MM.1S (cell line): ENCODE data around the gene ASB10.

ENCODE experiments used
- DNase-seq: peaks from one replicate; pipeline ENCODE4 v3.0.0-alpha.2; 2015
- H2AFZ ChIP-seq: fragments of 300-600 bp; sonication (generic); 2 replicates; pipeline ENCODE4 v1.6.0; 2016; ENCODE audit warnings: antibody characterized with exemption, low read length
- H3F3A ChIP-seq: fragments of 300-600 bp; sonication (generic); 2 replicates; pipeline ENCODE4 v1.6.1; 2016; ENCODE audit warnings: mild to moderate bottlenecking, antibody characterized with exemption, low read length, moderate library complexity, mixed read lengths; ENCODE audit not compliant: insufficient read depth
- H3K27ac ChIP-seq: fragments of 300-600 bp; sonication (generic); 2 replicates; pipeline ENCODE4 v1.5.1; 2016; ENCODE audit warnings: mild to moderate bottlenecking, low read length
- H3K27me3 ChIP-seq: fragments of 300-600 bp; sonication (generic); replicated peaks from 2 replicates; pipeline ENCODE4 v1.6.0; 2016; ENCODE audit warnings: low read length; ENCODE audit not compliant: insufficient read depth
- H3K36me3 ChIP-seq: fragments of 300-600 bp; sonication (generic); replicated peaks from 2 replicates; pipeline ENCODE4 v1.6.1; 2016; ENCODE audit warnings: mild to moderate bottlenecking, low read length, mixed read lengths; ENCODE audit not compliant: insufficient read depth
- H3K4me1 ChIP-seq: fragments of 300-600 bp; sonication (generic); 2 replicates; pipeline ENCODE4 v1.6.1; 2016; ENCODE audit warnings: low read length, mixed read lengths
- H3K4me2 ChIP-seq: fragments of 300-600 bp; sonication (generic); 2 replicates; pipeline ENCODE4 v1.6.0; 2016; ENCODE audit warnings: low read depth, low read length
- H3K4me3 ChIP-seq: fragments of 300-600 bp; sonication (generic); 2 replicates; pipeline ENCODE4 v1.5.1; 2016; ENCODE audit warnings: low read length, mixed read lengths
- H3K79me2 ChIP-seq: fragments of 300-600 bp; sonication (generic); 2 replicates; pipeline ENCODE4 v1.6.1; 2016; ENCODE audit warnings: mixed run types, low read length, mixed read lengths
- H3K9ac ChIP-seq: fragments of 300-600 bp; sonication (generic); 2 replicates; pipeline ENCODE4 v1.6.1; 2016; ENCODE audit warnings: low read length, mixed read lengths
- H3K9me2 ChIP-seq: fragments of 300-600 bp; sonication (generic); replicated peaks from 2 replicates; pipeline ENCODE4 v1.6.1; 2016; ENCODE audit warnings: mild to moderate bottlenecking, low read length, mixed read lengths; ENCODE audit not compliant: insufficient read depth
- H3K9me3 ChIP-seq: fragments of 300-600 bp; sonication (generic); replicated peaks from 2 replicates; pipeline ENCODE4 v1.6.1; 2016; ENCODE audit warnings: mild to moderate bottlenecking, low read length, mixed read lengths; ENCODE audit not compliant: insufficient read depth
- H4K20me1 ChIP-seq: fragments of 300-600 bp; sonication (generic); 2 replicates; pipeline ENCODE4 v1.6.1; 2016; ENCODE audit warnings: mild to moderate bottlenecking, low read length, moderate library complexity, mixed read lengths; ENCODE audit not compliant: insufficient read depth
- EZH2 ChIP-seq: fragments of 300-600 bp; sonication (generic); optimal IDR thresholded peaks from 2 replicates; pipeline ENCODE3; 2017; ENCODE audit warnings: low read depth, mild to moderate bottlenecking, antibody characterized with exemption, low read length, mixed read lengths
- EZH2phosphoT487 ChIP-seq: fragments of 300-600 bp; sonication (generic); IDR thresholded peaks from 2 replicates; pipeline ENCODE4 v1.6.1; 2018; ENCODE audit warnings: antibody characterized with exemption, low read length
- TF ChIP-seq, protein P1 (sequence below): fragments of 300-600 bp; sonication (generic); IDR thresholded peaks from 2 replicates; pipeline ENCODE4 v1.5.1; 2016; ENCODE audit warnings: antibody characterized with exemption, low read length, mixed read lengths

ASB10 gene

DNA sequence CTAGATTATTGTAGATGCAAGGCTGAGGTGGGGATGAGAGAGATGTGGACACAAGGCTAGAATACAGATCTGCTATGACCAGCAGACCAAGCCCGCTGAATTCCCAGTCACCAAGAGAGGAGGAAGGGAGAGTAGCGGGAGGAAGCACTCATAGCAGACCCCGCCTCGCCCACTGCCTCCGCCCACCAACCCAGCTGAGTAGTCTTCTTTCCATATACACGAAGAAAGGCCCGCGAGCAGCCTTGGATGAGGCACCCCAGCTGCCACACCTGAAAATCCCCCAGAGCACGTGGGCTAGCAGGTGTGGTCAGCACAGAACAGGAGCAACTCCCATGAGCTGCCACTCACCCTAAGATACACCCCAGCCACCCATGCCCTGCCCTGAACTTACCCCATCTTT, 31.1 kb upstream of the ASB10 start:
- Histone ChIP-seq H3F3A (no peaks in the 10 kb centered on the region), H2AFZ (no peak overlapping the region), H3K9ac (no peak overlapping the region), H3K4me3 (no peak overlapping the region), H3K9me2 (no peaks in the 10 kb centered on the region), H3K27ac (no peak overlapping the region), H4K20me1 (no peaks in the 10 kb centered on the region), H3K79me2 (no peaks in the 10 kb centered on the region), H3K27me3 (no peaks in the 10 kb centered on the region), H3K4me2 (no peak overlapping the region), H3K9me3 (no peaks in the 10 kb centered on the region), H3K36me3 (peaks cover 30% of the 10 kb centered on the region), H3K4me1 (no peaks in the 10 kb centered on the region)
- DNase-seq, result no peak
- TF ChIP-seq EZH2phosphoT487, result no peak
- TF ChIP-seq, protein P1, sequence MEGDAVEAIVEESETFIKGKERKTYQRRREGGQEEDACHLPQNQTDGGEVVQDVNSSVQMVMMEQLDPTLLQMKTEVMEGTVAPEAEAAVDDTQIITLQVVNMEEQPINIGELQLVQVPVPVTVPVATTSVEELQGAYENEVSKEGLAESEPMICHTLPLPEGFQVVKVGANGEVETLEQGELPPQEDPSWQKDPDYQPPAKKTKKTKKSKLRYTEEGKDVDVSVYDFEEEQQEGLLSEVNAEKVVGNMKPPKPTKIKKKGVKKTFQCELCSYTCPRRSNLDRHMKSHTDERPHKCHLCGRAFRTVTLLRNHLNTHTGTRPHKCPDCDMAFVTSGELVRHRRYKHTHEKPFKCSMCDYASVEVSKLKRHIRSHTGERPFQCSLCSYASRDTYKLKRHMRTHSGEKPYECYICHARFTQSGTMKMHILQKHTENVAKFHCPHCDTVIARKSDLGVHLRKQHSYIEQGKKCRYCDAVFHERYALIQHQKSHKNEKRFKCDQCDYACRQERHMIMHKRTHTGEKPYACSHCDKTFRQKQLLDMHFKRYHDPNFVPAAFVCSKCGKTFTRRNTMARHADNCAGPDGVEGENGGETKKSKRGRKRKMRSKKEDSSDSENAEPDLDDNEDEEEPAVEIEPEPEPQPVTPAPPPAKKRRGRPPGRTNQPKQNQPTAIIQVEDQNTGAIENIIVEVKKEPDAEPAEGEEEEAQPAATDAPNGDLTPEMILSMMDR, result no peak
- no peak for TF ChIP-seq EZH2

GRCh38 chr7:151215396-151215795, 28.3 kb upstream of the ASB10 start:
- Histone ChIP-seq H3K4me1 (no peaks in the 10 kb centered on the region), H3K9me3 (no peaks in the 10 kb centered on the region), H3K27ac (no peak overlapping the region), H2AFZ (no peak overlapping the region), H3F3A (no peaks in the 10 kb centered on the region), H3K4me2 (no peak overlapping the region), H4K20me1 (no peaks in the 10 kb centered on the region), H3K9me2 (no peaks in the 10 kb centered on the region), H3K27me3 (no peaks in the 10 kb centered on the region), H3K79me2 (no peaks in the 10 kb centered on the region), H3K4me3 (no peak overlapping the region), H3K9ac (no peak overlapping the region), H3K36me3 (peaks cover 28% of the 10 kb centered on the region; the same call in 1 of the 2 replicates)
- no peak for DNase-seq
- TF ChIP-seq, protein P1, result no peak
- TF ChIP-seq EZH2 (no peak), EZH2phosphoT487 (no peak)

GRCh38 chr7:151213826-151214225, 26.8 kb upstream of the ASB10 start:
- no peaks in the 10 kb centered on the region for H3K9me3 ChIP-seq
- H4K20me1 ChIP-seq, result no peaks in the 10 kb centered on the region
- no peak for TF ChIP-seq EZH2
- TF ChIP-seq, protein P1, result no peak
- no peak for TF ChIP-seq EZH2phosphoT487
- no peaks in the 10 kb centered on the region for H3F3A ChIP-seq
- no peaks in the 10 kb centered on the region for H3K79me2 ChIP-seq
- H3K9ac ChIP-seq, result no peak overlapping the region
- DNase-seq, result no peak
- H3K9me2 ChIP-seq, result no peaks in the 10 kb centered on the region
- no peaks in the 10 kb centered on the region for H3K4me1 ChIP-seq
- no peaks in the 10 kb centered on the region for H3K27me3 ChIP-seq
- no peak overlapping the region for H3K4me2 ChIP-seq
- H3K27ac ChIP-seq, result no peak overlapping the region
- H3K4me3 ChIP-seq, result no peak overlapping the region
- H3K36me3 ChIP-seq, result peaks cover 22% of the 10 kb centered on the region; the same call in 1 of the 2 replicates
- no peak overlapping the region for H2AFZ ChIP-seq
